OCI-LY1 (cell line): ENCODE measurements around the gene PCK1.

Experiments used
- H2AFZ ChIP-seq: fragments of 200-600 bp; sonication (generic), shearing (Covaris generic); 2 replicates; pipeline ENCODE4 v1.6.0; 2014; ENCODE audit warnings: antibody characterized with exemption, mild to moderate bottlenecking, low read length
- H3F3A ChIP-seq: fragments of 200-600 bp; sonication (generic), shearing (Covaris generic); 2 replicates; pipeline ENCODE4 v1.6.0; 2014; ENCODE audit warnings: mild to moderate bottlenecking, antibody characterized with exemption, low read length, moderate library complexity; ENCODE audit not compliant: insufficient read depth
- H3K27ac ChIP-seq: fragments of 200-600 bp; sonication (generic); 2 replicates; pipeline ENCODE4 v1.5.1; 2014; ENCODE audit warnings: low read length, mixed run types, mild to moderate bottlenecking, low read depth; ENCODE audit not compliant: poor library complexity, severe bottlenecking
- H3K27me3 ChIP-seq: fragments of 200-600 bp; sonication (generic); 2 replicates; pipeline ENCODE4 v1.6.0; 2014; ENCODE audit warnings: antibody characterized with exemption, mild to moderate bottlenecking, low read length, moderate library complexity; ENCODE audit not compliant: insufficient read depth
- H3K36me3 ChIP-seq: fragments of 200-600 bp; sonication (generic); 2 replicates; pipeline ENCODE4 v1.6.1; 2014; ENCODE audit warnings: mild to moderate bottlenecking, antibody characterized with exemption, low read length, moderate library complexity, mixed read lengths; ENCODE audit not compliant: insufficient read depth
- H3K4me1 ChIP-seq: fragments of 200-600 bp; sonication (generic); 2 replicates; pipeline ENCODE4 v1.5.1; 2014; ENCODE audit warnings: mild to moderate bottlenecking, low read length, moderate library complexity; ENCODE audit not compliant: insufficient read depth, severe bottlenecking
- H3K4me2 ChIP-seq: fragments of 200-600 bp; sonication (generic), shearing (Covaris generic); 2 replicates; pipeline ENCODE4 v1.6.1; 2014; ENCODE audit warnings: low read length
- H3K4me3 ChIP-seq: fragments of 200-600 bp; sonication (generic); 2 replicates; pipeline ENCODE4 v1.5.1; 2014; ENCODE audit warnings: low read length, low read depth, mild to moderate bottlenecking, mixed read lengths; ENCODE audit not compliant: poor library complexity, severe bottlenecking
- H3K79me2 ChIP-seq: fragments of 200-600 bp; shearing (Covaris generic); 2 replicates; pipeline ENCODE4 v1.6.1; 2016; ENCODE audit warnings: mixed run types, low read length, mixed read lengths; ENCODE audit not compliant: insufficient read depth
- H3K9ac ChIP-seq: fragments of 200-600 bp; sonication (generic), shearing (Covaris generic); 2 replicates; pipeline ENCODE4 v1.6.1; 2014; ENCODE audit warnings: mild to moderate bottlenecking, low read length, mixed read lengths
- H3K9me2 ChIP-seq: fragments of 200-600 bp; sonication (generic), shearing (Covaris generic); 2 replicates; pipeline ENCODE4 v1.6.1; 2014; ENCODE audit warnings: low read depth, mild to moderate bottlenecking, low read length, mixed read lengths
- H3K9me3 ChIP-seq: fragments of 200-600 bp; shearing (Covaris generic); 2 replicates; pipeline ENCODE4 v1.6.1; 2014; ENCODE audit warnings: low read length, mixed read lengths
- H4K20me1 ChIP-seq: fragments of 200-600 bp; sonication (generic), shearing (Covaris generic); 2 replicates; pipeline ENCODE4 v1.6.0; 2016; ENCODE audit warnings: mild to moderate bottlenecking, low read length; ENCODE audit not compliant: insufficient read depth
- EZH2 ChIP-seq: fragments of 200-600 bp; sonication (generic), shearing (Covaris generic); IDR thresholded peaks from 2 replicates; pipeline ENCODE4 v1.8.0; 2017; ENCODE audit warnings: borderline replicate concordance, mixed run types, mild to moderate bottlenecking, antibody characterized with exemption, low read length, moderate library complexity, mixed read lengths
- TF ChIP-seq, protein P1 (sequence below): fragments of 200-600 bp; sonication (generic), shearing (Covaris generic); IDR thresholded peaks from 2 replicates; pipeline ENCODE4 v1.5.1; 2017; ENCODE audit warnings: mild to moderate bottlenecking, antibody characterized with exemption, low read length, moderate library complexity, mixed read lengths

PCK1 gene

DNA sequence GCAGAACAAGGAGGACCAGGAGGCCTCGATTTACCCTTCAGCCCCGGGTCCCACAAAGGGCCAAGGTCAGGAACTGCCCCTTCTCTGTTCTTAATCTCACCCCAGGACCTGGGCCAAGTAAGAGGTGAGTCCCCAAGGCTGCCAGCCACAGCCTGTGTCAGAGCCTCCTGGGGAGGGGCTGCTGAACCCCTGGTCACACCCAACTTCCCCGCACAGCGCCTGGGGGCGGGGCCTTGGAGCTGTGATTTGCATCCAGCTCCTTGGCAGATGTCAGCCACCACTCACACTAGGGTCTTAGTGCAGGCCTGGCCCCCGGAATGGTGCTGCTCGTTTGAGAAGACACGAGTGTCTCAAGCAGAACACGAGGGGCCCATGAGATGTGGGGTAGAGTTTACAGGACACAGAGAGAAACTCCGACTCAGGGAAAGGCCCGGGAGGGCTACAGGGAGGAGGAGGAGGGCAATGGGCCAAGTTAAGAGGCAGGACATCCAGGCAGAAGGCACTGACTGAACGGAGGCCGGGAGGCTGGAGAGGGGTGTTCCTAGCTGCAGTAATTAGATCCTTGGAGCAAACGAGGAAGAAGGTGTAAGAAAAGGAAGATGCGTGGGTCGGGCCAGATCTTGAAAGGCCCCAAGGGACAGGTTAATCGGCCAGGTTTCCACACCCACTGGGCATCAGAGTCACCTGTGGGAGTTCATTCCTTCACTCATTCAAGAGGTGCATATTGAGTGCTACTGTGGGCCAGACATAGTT is 32.4 kb downstream of the PCK1 start:
- Histone ChIP-seq H3K36me3 (no peaks in the 10 kb centered on the region), H3K9ac (no peak overlapping the region), H3K9me3 (no peaks in the 10 kb centered on the region), H3K9me2 (no peaks in the 10 kb centered on the region), H3K4me2 (no peak overlapping the region), H3K4me1 (peaks cover 7% of the 10 kb centered on the region), H3K27me3 (no peaks in the 10 kb centered on the region; the same call in 1 of the 2 replicates), H3K27ac (no peak overlapping the region), H2AFZ (no peak overlapping the region), H3K4me3 (no peak overlapping the region), H3K79me2 (no peaks in the 10 kb centered on the region), H4K20me1 (no peaks in the 10 kb centered on the region), H3F3A (no peaks in the 10 kb centered on the region)
- TF ChIP-seq, protein P1, sequence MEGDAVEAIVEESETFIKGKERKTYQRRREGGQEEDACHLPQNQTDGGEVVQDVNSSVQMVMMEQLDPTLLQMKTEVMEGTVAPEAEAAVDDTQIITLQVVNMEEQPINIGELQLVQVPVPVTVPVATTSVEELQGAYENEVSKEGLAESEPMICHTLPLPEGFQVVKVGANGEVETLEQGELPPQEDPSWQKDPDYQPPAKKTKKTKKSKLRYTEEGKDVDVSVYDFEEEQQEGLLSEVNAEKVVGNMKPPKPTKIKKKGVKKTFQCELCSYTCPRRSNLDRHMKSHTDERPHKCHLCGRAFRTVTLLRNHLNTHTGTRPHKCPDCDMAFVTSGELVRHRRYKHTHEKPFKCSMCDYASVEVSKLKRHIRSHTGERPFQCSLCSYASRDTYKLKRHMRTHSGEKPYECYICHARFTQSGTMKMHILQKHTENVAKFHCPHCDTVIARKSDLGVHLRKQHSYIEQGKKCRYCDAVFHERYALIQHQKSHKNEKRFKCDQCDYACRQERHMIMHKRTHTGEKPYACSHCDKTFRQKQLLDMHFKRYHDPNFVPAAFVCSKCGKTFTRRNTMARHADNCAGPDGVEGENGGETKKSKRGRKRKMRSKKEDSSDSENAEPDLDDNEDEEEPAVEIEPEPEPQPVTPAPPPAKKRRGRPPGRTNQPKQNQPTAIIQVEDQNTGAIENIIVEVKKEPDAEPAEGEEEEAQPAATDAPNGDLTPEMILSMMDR = no peak
- no peak for TF ChIP-seq EZH2

DNA sequence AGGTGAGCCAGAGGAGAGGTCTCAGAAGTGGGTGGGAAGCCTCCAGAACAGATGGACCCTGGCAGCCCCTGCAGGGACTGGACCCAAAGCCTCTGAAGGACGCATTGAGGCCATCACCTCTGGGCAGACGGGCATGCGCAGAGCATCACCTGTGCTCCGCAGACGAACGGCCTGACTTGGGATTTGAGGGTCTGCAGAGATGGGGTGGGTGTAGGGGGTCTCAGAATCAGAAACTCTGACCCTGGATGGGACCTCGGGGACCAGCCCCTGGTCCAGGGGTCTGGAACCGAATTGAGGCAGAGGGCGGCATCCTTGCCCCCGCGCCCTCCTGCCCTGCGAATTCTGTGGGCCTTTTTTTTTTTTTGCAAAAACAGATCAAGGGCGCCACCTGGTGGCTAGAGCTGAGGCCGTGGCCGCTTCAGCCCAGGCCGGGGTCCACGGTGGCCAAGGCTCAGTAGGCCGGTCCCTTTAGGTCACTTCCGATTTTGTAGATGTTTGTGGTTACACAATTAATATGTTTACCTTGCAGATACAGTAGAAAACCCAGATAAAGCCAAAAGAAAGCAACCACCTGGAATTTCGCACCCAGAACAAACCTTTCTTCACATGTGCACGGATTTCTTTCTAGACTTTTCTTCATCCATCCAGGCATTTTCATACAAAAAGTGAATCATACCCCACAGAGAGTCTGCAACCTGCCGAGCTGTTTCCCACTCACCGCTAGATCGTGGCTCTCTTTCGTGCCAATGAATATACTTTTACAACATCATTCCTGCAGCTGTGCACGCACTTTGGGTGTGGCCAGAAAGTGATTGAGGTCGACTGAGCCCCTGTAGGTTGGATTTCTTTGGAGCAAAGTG is 33.4 kb downstream of the PCK1 start:
- Histone ChIP-seq H3K27ac (no peak overlapping the region), H3K9ac (no peak overlapping the region), H2AFZ (no peak overlapping the region), H3K4me3 (no peak overlapping the region), H3K79me2 (no peaks in the 10 kb centered on the region), H4K20me1 (no peaks in the 10 kb centered on the region), H3K9me3 (no peaks in the 10 kb centered on the region), H3K36me3 (no peaks in the 10 kb centered on the region), H3K4me1 (peaks cover 7% of the 10 kb centered on the region), H3K4me2 (no peak overlapping the region), H3F3A (no peaks in the 10 kb centered on the region), H3K9me2 (no peaks in the 10 kb centered on the region), H3K27me3 (peaks cover 4% of the 10 kb centered on the region; the same call in 1 of the 2 replicates)
- TF ChIP-seq, protein P1 = peak; percentile 86
- TF ChIP-seq EZH2 = no peak

DNA sequence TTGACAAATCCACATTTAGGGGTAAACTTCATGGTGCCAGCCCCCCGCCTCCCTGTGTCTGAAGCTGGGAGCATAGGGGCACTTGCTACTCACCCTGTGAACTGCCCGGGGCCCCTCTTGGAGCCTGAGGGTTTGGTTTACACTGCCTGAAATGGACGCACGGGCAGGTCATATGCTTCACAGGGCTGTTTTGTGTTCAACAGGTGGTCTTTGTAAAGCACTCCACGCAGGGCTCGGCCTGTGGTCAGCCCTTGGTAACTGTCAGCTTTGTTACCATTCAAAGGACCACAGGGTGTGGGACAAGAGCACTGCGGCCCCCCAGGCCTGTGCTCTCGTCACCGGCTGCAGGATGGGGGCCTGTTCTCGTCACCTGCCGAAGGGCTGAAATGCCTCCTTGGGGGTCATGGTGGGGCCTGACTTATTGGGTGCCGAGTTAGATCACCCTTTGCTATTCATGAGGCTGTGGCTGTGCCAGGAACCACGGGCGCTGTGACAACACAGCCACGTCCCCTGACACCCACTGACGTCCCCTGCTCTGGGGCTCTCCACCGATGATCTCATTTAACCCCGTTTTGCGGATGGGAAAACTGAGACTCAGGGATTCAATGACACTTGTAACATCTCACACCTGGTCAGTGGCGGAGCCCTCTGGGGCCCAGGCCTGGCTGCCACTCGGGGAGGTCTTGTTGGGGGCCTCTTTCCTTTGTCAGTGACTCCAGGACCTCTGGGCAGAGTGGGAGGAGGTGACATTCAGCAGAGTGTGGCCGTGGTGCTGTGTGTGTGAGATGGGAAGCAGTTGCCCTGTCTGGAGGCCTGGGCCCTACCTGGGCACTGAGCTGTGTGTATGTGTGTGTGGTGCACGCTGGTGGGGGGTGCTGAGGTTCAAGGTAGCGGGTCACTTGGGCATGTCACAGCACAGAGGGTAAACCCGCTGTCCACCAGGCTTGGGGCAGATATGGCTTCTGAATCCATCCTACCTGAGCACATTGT is 34.4 kb downstream of the PCK1 start:
- H3K27ac ChIP-seq = no peak overlapping the region
- H3K36me3 ChIP-seq = no peaks in the 10 kb centered on the region
- peaks cover 4% of the 10 kb centered on the region; the same call in 1 of the 2 replicates for H3K27me3 ChIP-seq
- H3K4me1 ChIP-seq = peaks cover 7% of the 10 kb centered on the region
- no peak for TF ChIP-seq EZH2
- TF ChIP-seq, protein P1 = no peak
- no peak overlapping the region for H3K4me2 ChIP-seq
- no peaks in the 10 kb centered on the region for H3K79me2 ChIP-seq
- no peaks in the 10 kb centered on the region for H3F3A ChIP-seq
- no peak overlapping the region for H2AFZ ChIP-seq
- H4K20me1 ChIP-seq = no peaks in the 10 kb centered on the region
- H3K9me3 ChIP-seq = no peaks in the 10 kb centered on the region
- no peaks in the 10 kb centered on the region for H3K9me2 ChIP-seq
- H3K9ac ChIP-seq = no peak overlapping the region
- no peak overlapping the region for H3K4me3 ChIP-seq
